NK-92 (cell line): ENCODE measurements around the gene CLEC16A.

Experiments
- DNase-seq: peaks from one replicate; lab custom pipeline; 2025; ENCODE audit not compliant: unreplicated experiment; lab: John Stamatoyannopoulos, UW

The CLEC16A gene

GRCh38 chr16:11011326-11011725 is 67.0 kb downstream of the CLEC16A start:
- DNase-seq: no peak

DNA sequence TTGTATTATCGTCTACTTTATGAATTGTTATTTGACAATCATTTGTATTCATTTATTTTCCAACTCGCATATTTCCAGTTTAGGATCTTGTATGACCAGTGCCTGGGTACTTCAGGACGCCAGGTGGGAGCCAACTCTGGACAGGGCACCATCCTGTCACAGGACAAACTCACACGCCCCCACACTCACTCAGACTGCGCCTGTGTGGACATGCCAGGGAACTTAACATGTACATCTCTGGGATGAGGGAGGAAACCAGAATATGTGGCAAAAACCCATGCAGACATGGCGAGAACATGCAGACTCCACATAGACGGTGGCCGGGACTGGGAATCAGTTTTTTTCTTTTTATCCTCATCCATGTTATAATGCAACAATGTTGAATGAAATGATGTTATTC is 68.5 kb downstream of the CLEC16A start:
- no peak for DNase-seq

- DNase-seq: no peak
These were observed 69.8 kb downstream of the CLEC16A start for GRCh38 chr16:11014136-11014535.

DNA sequence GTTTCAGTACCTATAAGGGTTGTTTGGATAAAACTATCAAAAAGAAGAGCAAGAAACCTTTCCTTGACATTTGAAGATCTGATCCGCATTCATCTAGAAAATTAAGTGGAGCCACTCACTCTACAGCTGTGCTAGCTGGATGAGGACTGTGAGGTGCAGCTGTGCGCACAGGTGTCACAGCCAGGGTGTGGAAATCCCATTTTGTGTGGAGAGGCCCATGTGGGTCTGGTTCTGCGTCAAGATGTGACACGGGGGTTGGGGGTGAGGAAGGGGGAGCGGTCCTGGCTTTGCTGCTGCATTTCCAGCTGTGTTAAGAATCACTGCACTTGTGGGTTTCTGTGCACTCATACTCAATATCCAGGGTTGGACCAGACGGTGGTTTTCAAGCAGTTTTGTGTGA is 70.7 kb downstream of the CLEC16A start:
- no peak for DNase-seq

- DNase-seq: no peak
These were observed 71.2 kb downstream of the CLEC16A start for GRCh38 chr16:11015607-11016006.

- no peak for DNase-seq
These were observed 72.2 kb downstream of the CLEC16A start for GRCh38 chr16:11016524-11016988.

- DNase-seq: no peak
These were observed 72.6 kb downstream of the CLEC16A start for GRCh38 chr16:11016993-11017392.

- no peak for DNase-seq
These were observed 73.1 kb downstream of the CLEC16A start for GRCh38 chr16:11017499-11017898.

GRCh38 chr16:11020388-11020787 is 76.0 kb downstream of the CLEC16A start:
- DNase-seq: no peak

- no peak for DNase-seq
These were observed 76.6 kb downstream of the CLEC16A start for GRCh38 chr16:11020792-11021551.

GRCh38 chr16:11022002-11022401 is 77.6 kb downstream of the CLEC16A start:
- no peak for DNase-seq

- no peak for DNase-seq
These were observed 79.1 kb downstream of the CLEC16A start for GRCh38 chr16:11023262-11024039.

GRCh38 chr16:11024333-11025053 is 80.1 kb downstream of the CLEC16A start:
- no peak for DNase-seq

GRCh38 chr16:11025120-11025531 is 80.8 kb downstream of the CLEC16A start:
- DNase-seq: no peak

DNA sequence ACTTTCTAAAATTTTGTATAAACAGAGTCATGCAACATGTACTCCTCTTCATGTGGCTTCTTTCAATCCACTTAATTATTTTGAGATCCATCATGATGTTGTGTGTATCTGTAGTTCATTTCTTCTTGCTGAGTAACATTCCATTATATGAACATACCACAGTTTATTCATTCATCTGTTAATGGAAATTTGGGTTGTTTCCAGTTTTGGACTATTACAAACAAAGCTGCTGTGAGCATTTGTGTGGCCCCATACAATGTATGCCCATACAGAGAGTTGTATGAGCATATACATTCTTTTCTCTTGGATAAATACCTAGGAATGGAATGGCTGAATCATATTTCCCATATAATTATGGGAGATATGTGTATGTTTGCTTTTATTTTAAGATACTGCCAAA is 85.6 kb downstream of the CLEC16A start:
- no peak for DNase-seq

DNA sequence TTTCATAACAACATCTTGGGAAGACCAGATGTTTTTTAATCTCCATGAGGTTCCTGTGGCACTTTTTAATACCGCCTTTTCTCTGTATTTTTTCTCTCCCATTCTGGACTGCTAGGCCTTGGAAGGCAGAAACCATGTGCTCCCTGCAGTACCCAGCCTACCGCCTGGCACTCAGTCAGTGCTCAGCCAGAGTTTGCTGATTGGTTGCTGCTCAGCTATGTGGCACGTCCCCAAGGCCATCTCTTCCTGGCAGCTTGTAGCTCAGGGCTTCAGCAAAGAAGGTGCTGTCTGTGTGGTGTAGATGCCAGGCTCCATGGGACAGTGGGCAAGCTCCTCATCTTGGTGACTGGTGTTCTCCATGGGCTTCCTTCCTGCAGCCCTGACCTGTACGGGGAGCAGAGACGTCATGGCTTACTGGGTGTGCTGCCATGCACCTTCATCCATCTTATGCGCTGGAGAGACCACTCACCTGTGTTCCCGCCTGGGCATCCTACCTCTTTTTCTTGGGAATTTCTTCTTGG is 86.7 kb downstream of the CLEC16A start:
- no peak for DNase-seq

GRCh38 chr16:11032000-11032921 is 87.9 kb downstream of the CLEC16A start:
- DNase-seq: no peak

GRCh38 chr16:11032922-11033291 is 88.5 kb downstream of the CLEC16A start:
- DNase-seq: no peak

GRCh38 chr16:11033629-11034420 is 89.5 kb downstream of the CLEC16A start:
- no peak for DNase-seq
